ENCODE results near the gene GPR31.

DNA sequence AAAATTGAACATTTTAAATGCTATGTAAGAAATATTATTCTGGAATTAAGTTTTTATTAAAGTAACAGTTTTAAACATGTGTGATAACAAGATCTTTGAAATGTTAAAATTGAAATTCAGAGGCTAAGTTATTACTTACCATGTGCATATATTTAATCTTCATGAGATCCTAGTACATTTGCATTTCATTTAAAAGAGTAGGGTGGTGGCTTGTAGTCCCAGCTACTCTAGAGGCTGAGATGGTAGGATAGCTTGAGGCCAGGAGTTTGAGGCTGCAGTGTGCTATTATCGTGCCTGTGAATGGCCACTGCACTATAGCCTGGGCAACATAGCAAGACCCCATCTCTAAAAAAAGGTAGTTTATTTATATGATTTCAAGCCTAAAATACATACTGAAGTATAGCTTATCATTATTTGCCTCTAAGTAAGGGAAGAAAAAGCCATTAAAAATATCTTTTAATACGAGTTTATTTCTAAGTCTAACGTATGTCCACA is 31.9 kb downstream of the GPR31 start:
- TF ChIP-seq CTCF (conservative IDR thresholded peaks at IDR 0.05; ENCODE audit: low read depth, low read length) (no peak), EZH2 (IDR thresholded peaks at IDR 0.05; ENCODE audit: low read length, unreplicated experiment) (no peak)
